MM.1S (cell line): ENCODE measurements around the gene MLLT1.

Experiments used
- DNase-seq: peaks from one replicate; pipeline ENCODE4 v3.0.0-alpha.2; 2015
- H2AFZ ChIP-seq: fragments of 300-600 bp; sonication (generic); 2 replicates; pipeline ENCODE4 v1.6.0; 2016; ENCODE audit warnings: antibody characterized with exemption, low read length
- H3F3A ChIP-seq: fragments of 300-600 bp; sonication (generic); 2 replicates; pipeline ENCODE4 v1.6.1; 2016; ENCODE audit warnings: mild to moderate bottlenecking, antibody characterized with exemption, low read length, moderate library complexity, mixed read lengths; ENCODE audit not compliant: insufficient read depth
- H3K27ac ChIP-seq: fragments of 300-600 bp; sonication (generic); 2 replicates; pipeline ENCODE4 v1.5.1; 2016; ENCODE audit warnings: mild to moderate bottlenecking, low read length
- H3K27me3 ChIP-seq: fragments of 300-600 bp; sonication (generic); replicated peaks from 2 replicates; pipeline ENCODE4 v1.6.0; 2016; ENCODE audit warnings: low read length; ENCODE audit not compliant: insufficient read depth
- H3K36me3 ChIP-seq: fragments of 300-600 bp; sonication (generic); replicated peaks from 2 replicates; pipeline ENCODE4 v1.6.1; 2016; ENCODE audit warnings: mild to moderate bottlenecking, low read length, mixed read lengths; ENCODE audit not compliant: insufficient read depth
- H3K4me1 ChIP-seq: fragments of 300-600 bp; sonication (generic); 2 replicates; pipeline ENCODE4 v1.6.1; 2016; ENCODE audit warnings: low read length, mixed read lengths
- H3K4me2 ChIP-seq: fragments of 300-600 bp; sonication (generic); 2 replicates; pipeline ENCODE4 v1.6.0; 2016; ENCODE audit warnings: low read depth, low read length
- H3K4me3 ChIP-seq: fragments of 300-600 bp; sonication (generic); 2 replicates; pipeline ENCODE4 v1.5.1; 2016; ENCODE audit warnings: low read length, mixed read lengths
- H3K79me2 ChIP-seq: fragments of 300-600 bp; sonication (generic); 2 replicates; pipeline ENCODE4 v1.6.1; 2016; ENCODE audit warnings: mixed run types, low read length, mixed read lengths
- H3K9ac ChIP-seq: fragments of 300-600 bp; sonication (generic); 2 replicates; pipeline ENCODE4 v1.6.1; 2016; ENCODE audit warnings: low read length, mixed read lengths
- H3K9me2 ChIP-seq: fragments of 300-600 bp; sonication (generic); replicated peaks from 2 replicates; pipeline ENCODE4 v1.6.1; 2016; ENCODE audit warnings: mild to moderate bottlenecking, low read length, mixed read lengths; ENCODE audit not compliant: insufficient read depth
- H3K9me3 ChIP-seq: fragments of 300-600 bp; sonication (generic); replicated peaks from 2 replicates; pipeline ENCODE4 v1.6.1; 2016; ENCODE audit warnings: mild to moderate bottlenecking, low read length, mixed read lengths; ENCODE audit not compliant: insufficient read depth
- H4K20me1 ChIP-seq: fragments of 300-600 bp; sonication (generic); 2 replicates; pipeline ENCODE4 v1.6.1; 2016; ENCODE audit warnings: mild to moderate bottlenecking, low read length, moderate library complexity, mixed read lengths; ENCODE audit not compliant: insufficient read depth
- EZH2 ChIP-seq: fragments of 300-600 bp; sonication (generic); optimal IDR thresholded peaks from 2 replicates; pipeline ENCODE3; 2017; ENCODE audit warnings: low read depth, mild to moderate bottlenecking, antibody characterized with exemption, low read length, mixed read lengths
- EZH2phosphoT487 ChIP-seq: fragments of 300-600 bp; sonication (generic); IDR thresholded peaks from 2 replicates; pipeline ENCODE4 v1.6.1; 2018; ENCODE audit warnings: antibody characterized with exemption, low read length
- TF ChIP-seq, protein P1 (sequence below): fragments of 300-600 bp; sonication (generic); IDR thresholded peaks from 2 replicates; pipeline ENCODE4 v1.5.1; 2016; ENCODE audit warnings: antibody characterized with exemption, low read length, mixed read lengths

The MLLT1 gene

DNA sequence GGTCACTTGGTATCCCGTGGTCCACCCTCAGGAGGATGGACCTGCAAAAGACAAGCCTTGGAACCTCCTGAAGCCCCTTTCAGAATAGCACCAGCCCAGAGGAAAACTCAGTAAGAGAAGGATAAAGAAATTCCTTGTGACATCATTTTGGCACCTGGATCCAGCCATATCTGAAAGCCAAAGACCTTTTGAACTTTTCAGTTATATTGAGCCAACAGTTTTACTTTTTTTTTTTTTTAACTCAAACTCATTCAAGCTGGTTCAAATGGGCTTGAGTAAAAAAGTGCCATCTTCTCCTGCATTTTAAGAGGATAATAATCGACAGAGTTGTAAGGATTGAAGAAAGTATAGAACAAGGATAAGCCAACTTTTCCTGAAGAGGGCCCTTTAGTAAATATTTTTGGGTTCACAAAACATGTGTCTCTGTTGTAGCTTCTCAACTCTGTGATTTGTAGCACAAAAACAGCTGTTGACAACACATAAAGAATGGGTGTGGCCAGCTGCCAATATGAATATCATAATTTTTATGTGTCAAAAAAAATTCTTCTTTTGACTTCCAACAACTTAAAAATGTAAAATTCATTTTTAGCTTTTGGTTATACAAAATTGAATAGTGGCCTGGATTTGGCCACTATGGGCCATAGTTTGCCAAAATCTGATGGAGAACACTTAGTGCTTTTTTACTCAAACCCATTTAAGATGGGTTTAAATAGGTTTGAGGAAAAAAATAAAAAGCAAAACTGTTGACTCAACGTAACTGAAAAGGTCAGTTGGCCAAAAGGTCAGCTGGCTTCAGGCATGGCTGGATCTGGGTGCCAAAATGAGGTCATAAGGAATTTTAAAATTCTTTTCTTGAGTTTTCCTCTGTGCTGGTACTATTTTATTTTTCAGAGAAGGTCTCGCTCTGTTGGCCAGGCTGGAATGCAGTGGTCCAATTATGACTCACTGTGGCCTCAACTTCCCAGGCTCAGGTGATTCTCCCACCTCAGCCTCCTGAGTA is 93.6 kb downstream of the MLLT1 start:
- no peak overlapping the region for H3K27ac ChIP-seq
- H3K27me3 ChIP-seq, result peaks cover 36% of the 10 kb centered on the region
- H3K36me3 ChIP-seq, result no peaks in the 10 kb centered on the region
- H3K9me2 ChIP-seq, result no peaks in the 10 kb centered on the region
- H2AFZ ChIP-seq, result no peak overlapping the region
- H3K4me2 ChIP-seq, result no peak overlapping the region
- H3K79me2 ChIP-seq, result no peaks in the 10 kb centered on the region
- no peak overlapping the region for H3K9ac ChIP-seq
- no peaks in the 10 kb centered on the region for H3K9me3 ChIP-seq
- H3K4me1 ChIP-seq, result no peaks in the 10 kb centered on the region
- H3F3A ChIP-seq, result no peaks in the 10 kb centered on the region
- no peaks in the 10 kb centered on the region for H4K20me1 ChIP-seq
- H3K4me3 ChIP-seq, result no peak overlapping the region
- no peak for DNase-seq
- no peak for TF ChIP-seq EZH2phosphoT487
- TF ChIP-seq, protein P1, sequence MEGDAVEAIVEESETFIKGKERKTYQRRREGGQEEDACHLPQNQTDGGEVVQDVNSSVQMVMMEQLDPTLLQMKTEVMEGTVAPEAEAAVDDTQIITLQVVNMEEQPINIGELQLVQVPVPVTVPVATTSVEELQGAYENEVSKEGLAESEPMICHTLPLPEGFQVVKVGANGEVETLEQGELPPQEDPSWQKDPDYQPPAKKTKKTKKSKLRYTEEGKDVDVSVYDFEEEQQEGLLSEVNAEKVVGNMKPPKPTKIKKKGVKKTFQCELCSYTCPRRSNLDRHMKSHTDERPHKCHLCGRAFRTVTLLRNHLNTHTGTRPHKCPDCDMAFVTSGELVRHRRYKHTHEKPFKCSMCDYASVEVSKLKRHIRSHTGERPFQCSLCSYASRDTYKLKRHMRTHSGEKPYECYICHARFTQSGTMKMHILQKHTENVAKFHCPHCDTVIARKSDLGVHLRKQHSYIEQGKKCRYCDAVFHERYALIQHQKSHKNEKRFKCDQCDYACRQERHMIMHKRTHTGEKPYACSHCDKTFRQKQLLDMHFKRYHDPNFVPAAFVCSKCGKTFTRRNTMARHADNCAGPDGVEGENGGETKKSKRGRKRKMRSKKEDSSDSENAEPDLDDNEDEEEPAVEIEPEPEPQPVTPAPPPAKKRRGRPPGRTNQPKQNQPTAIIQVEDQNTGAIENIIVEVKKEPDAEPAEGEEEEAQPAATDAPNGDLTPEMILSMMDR, result no peak
- TF ChIP-seq EZH2, result no peak

DNA sequence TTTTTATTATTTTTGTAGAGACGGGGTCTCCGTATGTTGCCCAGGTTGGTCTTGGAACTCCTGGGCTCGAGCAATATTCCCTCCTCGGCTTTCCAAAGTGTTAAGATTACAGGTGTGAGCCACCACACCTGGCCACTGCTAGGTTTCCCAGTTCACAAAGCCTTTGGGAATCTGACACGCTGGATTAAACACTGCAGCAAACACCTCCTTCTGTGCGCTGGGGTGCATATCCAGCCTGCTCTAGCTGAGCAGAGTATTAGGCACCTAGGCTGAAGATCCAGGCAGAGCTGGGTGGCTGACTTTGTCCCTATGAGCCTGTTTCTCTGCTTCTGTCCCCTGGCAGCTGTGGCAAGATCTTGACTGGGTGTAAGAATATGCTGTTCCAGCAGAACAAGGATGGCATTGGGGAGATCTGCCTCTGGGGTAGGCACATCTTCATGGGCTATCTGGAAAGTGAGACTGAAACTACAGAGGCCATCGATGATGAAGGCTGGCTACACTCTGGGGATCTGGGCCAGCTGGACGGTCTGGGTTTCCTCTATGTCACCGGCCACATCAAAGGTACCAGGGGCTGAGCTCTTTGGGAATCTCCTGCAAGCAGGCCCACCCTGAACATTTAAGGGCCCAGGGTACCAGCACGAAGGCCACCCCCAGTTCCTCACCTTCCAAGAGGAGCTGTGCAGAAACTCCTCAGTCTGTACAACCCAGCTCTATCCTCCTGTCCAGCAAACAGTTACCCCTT is 94.5 kb downstream of the MLLT1 start:
- H3K9ac ChIP-seq, result no peak overlapping the region
- peaks cover 43% of the 10 kb centered on the region for H3K27me3 ChIP-seq
- H2AFZ ChIP-seq, result no peak overlapping the region
- no peak overlapping the region for H3K4me3 ChIP-seq
- H3K36me3 ChIP-seq, result no peaks in the 10 kb centered on the region
- no peaks in the 10 kb centered on the region for H3K9me2 ChIP-seq
- no peak overlapping the region for H3K27ac ChIP-seq
- H4K20me1 ChIP-seq, result no peaks in the 10 kb centered on the region
- no peaks in the 10 kb centered on the region for H3K79me2 ChIP-seq
- no peaks in the 10 kb centered on the region for H3F3A ChIP-seq
- no peaks in the 10 kb centered on the region for H3K9me3 ChIP-seq
- H3K4me2 ChIP-seq, result no peak overlapping the region
- DNase-seq, result no peak
- TF ChIP-seq, protein P1, result no peak
- TF ChIP-seq EZH2 (no peak), EZH2phosphoT487 (no peak)
- H3K4me1 ChIP-seq, result no peaks in the 10 kb centered on the region

DNA sequence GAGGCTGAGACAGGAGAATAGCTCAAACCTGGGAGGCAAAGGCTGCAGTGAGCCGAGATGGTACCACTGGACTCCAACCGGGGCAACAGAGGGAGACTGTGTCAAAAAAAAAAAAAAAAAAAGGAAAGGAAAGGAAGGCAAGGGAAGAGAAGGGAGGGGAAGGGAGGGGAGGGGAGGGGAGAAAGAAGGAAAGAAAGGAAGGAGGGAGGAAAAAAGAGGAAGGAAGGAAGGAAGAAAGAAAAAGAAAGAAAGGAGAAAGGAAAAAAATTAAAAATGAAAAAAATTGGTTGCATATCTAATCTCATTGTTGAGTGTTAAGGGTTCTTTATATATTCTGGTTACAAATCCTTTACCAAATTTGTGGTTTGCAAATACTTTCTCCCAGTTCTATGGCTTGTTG is 98.7 kb downstream of the MLLT1 start:
- Histone ChIP-seq H3F3A (no peaks in the 10 kb centered on the region), H2AFZ (no peak overlapping the region), H4K20me1 (no peaks in the 10 kb centered on the region), H3K9ac (no peak overlapping the region), H3K79me2 (no peaks in the 10 kb centered on the region), H3K27ac (no peak overlapping the region), H3K9me2 (no peaks in the 10 kb centered on the region), H3K27me3 (peaks cover 82% of the 10 kb centered on the region), H3K9me3 (no peaks in the 10 kb centered on the region), H3K4me3 (no peak overlapping the region), H3K4me1 (no peaks in the 10 kb centered on the region), H3K36me3 (no peaks in the 10 kb centered on the region), H3K4me2 (no peak overlapping the region)
- TF ChIP-seq EZH2phosphoT487 (no peak), EZH2 (no peak)
- TF ChIP-seq, protein P1, result no peak
- no peak for DNase-seq
